Loucy (cell line): ENCODE results near the gene LMX1B.
"Not testable (repeated sequence)": the region's sequence is repeated elsewhere in the genome, so short reads cannot be mapped to it uniquely, and the experiment has no call there.

Source experiments
- H2AFZ ChIP-seq: fragments of 200-600 bp; sonication (generic); 2 replicates; pipeline ENCODE4 v1.6.0; 2016; ENCODE audit warnings: antibody characterized with exemption, mild to moderate bottlenecking, low read length, moderate library complexity
- H3F3A ChIP-seq: fragments of 200-600 bp; 2 replicates; pipeline ENCODE4 v1.6.0; 2016; ENCODE audit warnings: antibody characterized with exemption, low read depth, mild to moderate bottlenecking
- H3K27me3 ChIP-seq: fragments of 200-600 bp; sonication (generic); 2 replicates; pipeline ENCODE4 v1.6.1; 2014; ENCODE audit warnings: low read length, mild to moderate bottlenecking; ENCODE audit not compliant: insufficient read depth, poor library complexity, severe bottlenecking
- H3K36me3 ChIP-seq: fragments of 200-600 bp; sonication (generic); 2 replicates; pipeline ENCODE4 v1.6.1; 2016; ENCODE audit warnings: low read length; ENCODE audit not compliant: insufficient read depth
- H3K4me1 ChIP-seq: fragments of 200-600 bp; sonication (generic); 2 replicates; pipeline ENCODE4 v1.5.1; 2014; ENCODE audit warnings: low read length, mild to moderate bottlenecking; ENCODE audit not compliant: insufficient read depth, poor library complexity, severe bottlenecking
- H3K4me2 ChIP-seq: fragments of 200-600 bp; sonication (generic); 2 replicates; pipeline ENCODE4 v1.6.0; 2014; ENCODE audit warnings: antibody characterized with exemption, low read length, low read depth, mild to moderate bottlenecking; ENCODE audit not compliant: poor library complexity, severe bottlenecking
- H3K4me3 ChIP-seq: fragments of 200-600 bp; sonication (generic); 2 replicates; pipeline ENCODE4 v1.5.1; 2014; ENCODE audit warnings: low read length, mild to moderate bottlenecking, mixed read lengths; ENCODE audit not compliant: poor library complexity, severe bottlenecking
- H3K79me2 ChIP-seq: fragments of 200-600 bp; sonication (generic); 2 replicates; pipeline ENCODE4 v1.6.1; 2014; ENCODE audit warnings: low read length; ENCODE audit not compliant: insufficient read depth
- H3K9ac ChIP-seq: fragments of 200-600 bp; sonication (generic); 2 replicates; pipeline ENCODE4 v1.6.0; 2014; ENCODE audit warnings: mild to moderate bottlenecking, low read depth, low read length, moderate library complexity; ENCODE audit not compliant: poor library complexity, severe bottlenecking
- H3K9me2 ChIP-seq: fragments of 200-600 bp; sonication (generic); replicated peaks from 2 replicates; pipeline ENCODE4 v1.6.1; 2016; ENCODE audit warnings: low read depth, low read length, mixed read lengths
- H3K9me3 ChIP-seq: fragments of 200-600 bp; sonication (generic); 2 replicates; pipeline ENCODE4 v1.6.1; 2014; ENCODE audit warnings: mild to moderate bottlenecking, antibody characterized with exemption, low read length, low read depth; ENCODE audit not compliant: insufficient read depth
- H4K20me1 ChIP-seq: fragments of 200-600 bp; sonication (generic); 2 replicates; pipeline ENCODE4 v1.6.0; 2014; ENCODE audit warnings: antibody characterized with exemption, low read length, mild to moderate bottlenecking; ENCODE audit not compliant: insufficient read depth, poor library complexity, severe bottlenecking
- EZH2phosphoT487 ChIP-seq: fragments of 200-600 bp; IDR thresholded peaks from 2 replicates; pipeline ENCODE4 v1.6.1; 2018; ENCODE audit warnings: antibody characterized with exemption, mild to moderate bottlenecking, moderate library complexity, borderline replicate concordance
- TF ChIP-seq, protein P1 (sequence below): fragments of 200-600 bp; sonication (generic); conservative IDR thresholded peaks from 2 replicates; pipeline ENCODE4 v1.5.1; 2014; ENCODE audit warnings: mild to moderate bottlenecking, antibody characterized with exemption, low read length

LMX1B gene

DNA sequence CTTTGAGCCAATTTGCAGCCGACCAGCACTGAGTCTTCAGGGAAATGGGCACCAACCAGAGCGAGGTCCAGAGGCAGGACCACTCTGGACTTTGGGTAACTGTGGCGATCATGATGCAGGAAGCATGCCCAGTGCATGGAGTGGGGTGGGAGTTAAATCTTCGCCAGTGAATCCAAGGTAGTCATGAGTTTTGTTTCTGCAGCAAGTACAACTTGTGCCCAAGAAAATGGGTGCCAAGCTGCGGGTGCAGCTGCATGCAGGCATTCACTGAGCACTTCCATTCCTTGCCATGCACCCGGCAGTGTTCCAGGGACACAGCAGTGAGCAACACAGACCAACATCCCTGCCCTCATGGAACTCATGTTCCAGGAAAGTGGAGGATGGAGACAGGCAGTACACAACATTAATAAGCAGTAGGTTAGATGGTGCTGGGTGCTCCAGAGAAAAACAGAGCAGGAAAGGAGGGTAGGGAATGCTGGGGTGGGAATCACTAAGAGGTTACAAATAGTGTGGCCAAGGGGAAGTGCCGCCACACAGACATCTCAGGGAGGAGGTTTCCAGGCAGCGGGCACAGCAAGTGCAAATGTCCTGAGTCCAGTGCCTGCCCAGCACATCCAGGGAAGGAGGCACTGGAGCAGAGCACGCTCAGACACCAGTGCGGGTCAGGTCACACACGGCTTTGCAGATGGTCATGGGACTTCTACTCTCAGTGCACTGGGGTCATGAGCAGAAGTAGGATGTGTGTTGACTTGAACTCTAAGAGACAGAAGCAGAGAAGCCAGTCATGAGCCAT is 48.2 kb upstream of the LMX1B start:
- Histone ChIP-seq H3K4me2 (no peak overlapping the region), H3K36me3 (no peaks in the 10 kb centered on the region), H3K9me3 (no peaks in the 10 kb centered on the region), H3K9me2 (no peaks in the 10 kb centered on the region), H3F3A (no peaks in the 10 kb centered on the region), H3K4me1 (no peaks in the 10 kb centered on the region), H3K27me3 (no peaks in the 10 kb centered on the region), H3K4me3 (no peak overlapping the region), H4K20me1 (no peaks in the 10 kb centered on the region), H3K9ac (no peak overlapping the region), H2AFZ (no peak overlapping the region), H3K79me2 (no peaks in the 10 kb centered on the region)
- TF ChIP-seq EZH2phosphoT487: no peak
- TF ChIP-seq, protein P1, sequence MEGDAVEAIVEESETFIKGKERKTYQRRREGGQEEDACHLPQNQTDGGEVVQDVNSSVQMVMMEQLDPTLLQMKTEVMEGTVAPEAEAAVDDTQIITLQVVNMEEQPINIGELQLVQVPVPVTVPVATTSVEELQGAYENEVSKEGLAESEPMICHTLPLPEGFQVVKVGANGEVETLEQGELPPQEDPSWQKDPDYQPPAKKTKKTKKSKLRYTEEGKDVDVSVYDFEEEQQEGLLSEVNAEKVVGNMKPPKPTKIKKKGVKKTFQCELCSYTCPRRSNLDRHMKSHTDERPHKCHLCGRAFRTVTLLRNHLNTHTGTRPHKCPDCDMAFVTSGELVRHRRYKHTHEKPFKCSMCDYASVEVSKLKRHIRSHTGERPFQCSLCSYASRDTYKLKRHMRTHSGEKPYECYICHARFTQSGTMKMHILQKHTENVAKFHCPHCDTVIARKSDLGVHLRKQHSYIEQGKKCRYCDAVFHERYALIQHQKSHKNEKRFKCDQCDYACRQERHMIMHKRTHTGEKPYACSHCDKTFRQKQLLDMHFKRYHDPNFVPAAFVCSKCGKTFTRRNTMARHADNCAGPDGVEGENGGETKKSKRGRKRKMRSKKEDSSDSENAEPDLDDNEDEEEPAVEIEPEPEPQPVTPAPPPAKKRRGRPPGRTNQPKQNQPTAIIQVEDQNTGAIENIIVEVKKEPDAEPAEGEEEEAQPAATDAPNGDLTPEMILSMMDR: no peak

DNA sequence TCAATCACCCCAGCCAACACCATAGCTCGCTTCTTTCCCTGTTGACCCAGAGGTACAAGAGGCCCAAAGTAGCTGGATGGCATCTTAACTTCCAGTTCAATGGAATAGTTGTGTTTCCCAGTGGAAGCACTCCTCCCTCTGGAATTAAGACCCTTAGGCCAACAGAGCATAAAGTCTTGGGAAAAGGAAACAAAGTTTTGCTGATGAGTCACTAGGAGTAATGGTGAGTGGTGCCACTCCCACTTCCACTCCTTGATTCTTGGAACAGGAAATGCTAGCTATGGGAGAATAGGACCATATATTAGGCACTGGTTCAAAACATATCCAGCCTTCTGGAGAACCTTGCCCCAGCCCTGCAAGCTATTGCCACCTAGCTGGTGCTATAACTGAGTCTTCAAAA is 44.7 kb upstream of the LMX1B start:
- Histone ChIP-seq H3K9me3 (no peaks in the 10 kb centered on the region), H3K79me2 (no peaks in the 10 kb centered on the region), H3K4me2 (no peak overlapping the region), H4K20me1 (no peaks in the 10 kb centered on the region), H3K9me2 (no peaks in the 10 kb centered on the region), H3K4me1 (no peaks in the 10 kb centered on the region), H2AFZ (no peak overlapping the region), H3F3A (no peaks in the 10 kb centered on the region), H3K9ac (no peak overlapping the region), H3K27me3 (no peaks in the 10 kb centered on the region), H3K36me3 (no peaks in the 10 kb centered on the region), H3K4me3 (no peak overlapping the region)
- TF ChIP-seq EZH2phosphoT487: no peak
- TF ChIP-seq, protein P1: no peak

DNA sequence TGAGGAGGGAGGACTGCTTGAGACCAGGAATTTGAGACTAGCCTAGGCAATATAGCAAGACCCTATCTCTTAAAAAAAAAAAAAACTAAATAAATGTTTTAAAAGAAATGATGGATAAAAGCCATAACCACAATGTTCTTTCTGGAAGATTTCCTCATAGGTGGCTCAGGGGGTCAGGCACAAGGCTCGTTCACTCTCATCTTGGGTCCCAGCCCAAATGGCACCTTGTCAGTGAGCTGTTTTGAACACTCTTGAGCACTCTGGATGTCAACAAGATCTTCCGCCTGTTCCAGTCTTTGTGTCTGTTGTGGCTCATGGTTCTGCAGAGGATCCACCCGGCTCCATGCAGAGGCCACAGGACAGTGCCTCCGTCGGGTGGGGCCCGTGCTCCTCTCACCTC is 35.7 kb upstream of the LMX1B start:
- Histone ChIP-seq H3K79me2 (no peaks in the 10 kb centered on the region), H2AFZ (no peak overlapping the region), H3K4me2 (no peak overlapping the region), H3K36me3 (no peaks in the 10 kb centered on the region), H3K4me1 (peaks cover 4% of the 10 kb centered on the region), H3K9ac (no peak overlapping the region), H3K9me3 (no peaks in the 10 kb centered on the region), H3K27me3 (no peaks in the 10 kb centered on the region), H3K9me2 (no peaks in the 10 kb centered on the region), H3K4me3 (no peak overlapping the region), H4K20me1 (no peaks in the 10 kb centered on the region), H3F3A (no peaks in the 10 kb centered on the region)
- no peak for TF ChIP-seq EZH2phosphoT487
- TF ChIP-seq, protein P1: no peak

DNA sequence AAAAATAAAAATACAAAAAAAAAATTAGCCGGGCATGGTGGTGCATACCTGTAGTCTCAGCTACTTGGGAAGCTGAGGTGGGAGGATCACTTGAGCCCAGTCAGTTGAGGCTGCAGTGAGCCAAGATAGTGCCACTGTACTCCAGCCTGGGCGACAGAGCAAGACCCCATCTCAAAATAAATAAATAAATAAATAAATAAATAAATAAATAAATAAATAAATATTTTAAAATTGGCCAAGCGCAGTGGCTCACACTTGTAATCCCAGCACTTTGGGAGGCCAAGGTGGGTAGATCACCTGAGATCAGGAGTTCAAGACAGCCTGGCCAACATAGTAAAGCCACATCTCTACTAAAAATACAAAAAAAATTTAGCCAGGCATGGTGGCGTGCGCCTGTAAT is 33.4 kb upstream of the LMX1B start:
- not testable (repeated sequence) for H3F3A ChIP-seq, H3K9me2 ChIP-seq, H3K9me3 ChIP-seq, H3K4me1 ChIP-seq, H3K79me2 ChIP-seq, H3K27me3 ChIP-seq, H4K20me1 ChIP-seq, H2AFZ ChIP-seq, H3K9ac ChIP-seq, H3K36me3 ChIP-seq, H3K4me2 ChIP-seq, H3K4me3 ChIP-seq
